ENCODE results near the gene C16orf96. TPM values are rescaled to one million over a fixed set of nuclear protein-coding genes. Genes with fewer than 3 reads are reported as not detected.

C16orf96 gene
- total RNA-seq, 4 donors from 2014 or later: 0.04 to 0.19 (median 0.06) TPM; not detected in 1

- Histone ChIP-seq H3K27ac (no peak overlapping the region), H3K9me3 (no peaks in the 10 kb centered on the region), H3K27me3 (no peaks in the 10 kb centered on the region), H3K36me3 (no peaks in the 10 kb centered on the region), H3K4me1 (peaks cover 0 to 7% (median 0%) of the 10 kb centered on the region in 3 donors), H3K4me3 (no peak overlapping the region)
- 86 to 88% methylated on average over 11 of the region's 13 CpGs for WGBS, 2 donors
- intact Hi-C loops (cut with DNase I): loop anchor here (5.0 kb wide), 1 partner anchor 36 kb away; no protein-coding TSS in a partner anchor
- DNase-seq: no peak
- TF ChIP-seq POLR2A (IDR thresholded peaks at IDR 0.05) (no peak), CTCF (IDR thresholded peaks at IDR 0.05) (no peak)
Measured at GRCh38 chr16:4548124-4548523, 8.0 kb upstream of the C16orf96 start.

- H3K36me3 ChIP-seq: no peaks in the 10 kb centered on the region
- 31 to 41% methylated on average over 3 to 4 of the region's 4 CpGs for WGBS, 2 donors
- DNase-seq: no peak
- H3K27ac ChIP-seq: no peak overlapping the region
- peaks cover 0 to 7% (median 0%) of the 10 kb centered on the region in 3 donors for H3K4me1 ChIP-seq
- intact Hi-C loops (cut with DNase I): no loop called here
- no peak overlapping the region for H3K4me3 ChIP-seq
- peaks cover 0 to 10% (median 0%) of the 10 kb centered on the region in 4 donors for H3K27me3 ChIP-seq
- TF ChIP-seq CTCF (IDR thresholded peaks at IDR 0.05): no peak
- no peak for TF ChIP-seq POLR2A (IDR thresholded peaks at IDR 0.05)
- H3K9me3 ChIP-seq: no peaks in the 10 kb centered on the region
Measured at GRCh38 chr16:4550591-4550990, 5.5 kb upstream of the C16orf96 start.

- TF ChIP-seq POLR2A (IDR thresholded peaks at IDR 0.05) (no peak), CTCF (IDR thresholded peaks at IDR 0.05) (no peak)
- H3K36me3 ChIP-seq: no peaks in the 10 kb centered on the region
- no peak for DNase-seq
- H3K4me3 ChIP-seq: no peak overlapping the region
- WGBS, 2 donors: 43 to 64% methylated on average over 3 of the region's 3 CpGs
- H3K4me1 ChIP-seq: peaks cover 0 to 7% (median 0%) of the 10 kb centered on the region in 3 donors
- H3K9me3 ChIP-seq: no peaks in the 10 kb centered on the region
- intact Hi-C loops (cut with DNase I): no loop called here
- H3K27me3 ChIP-seq: peaks cover 0 to 10% (median 0%) of the 10 kb centered on the region in 4 donors
- no peak overlapping the region for H3K27ac ChIP-seq
Measured at GRCh38 chr16:4552541-4552940, 3.6 kb upstream of the C16orf96 start.

GRCh38 chr16:4556580-4556979 is 440 bp downstream of the C16orf96 start:
- no peak for DNase-seq
- intact Hi-C loops (cut with DNase I): no loop called here
- Histone ChIP-seq H3K9me3 (no peaks in the 10 kb centered on the region), H3K27me3 (peaks cover 0 to 18% (median 0%) of the 10 kb centered on the region in 4 donors), H3K27ac (no peak overlapping the region), H3K36me3 (no peaks in the 10 kb centered on the region), H3K4me3 (no peak overlapping the region), H3K4me1 (no peaks in the 10 kb centered on the region)
- WGBS, 2 donors: 77 to 84% methylated on average over 3 to 8 of the region's 14 CpGs
- TF ChIP-seq CTCF (IDR thresholded peaks at IDR 0.05) (no peak), POLR2A (IDR thresholded peaks at IDR 0.05) (no peak)

- intact Hi-C loops (cut with DNase I): no loop called here
- DNase-seq: no peak
- Histone ChIP-seq H3K27me3 (peaks cover 0 to 18% (median 0%) of the 10 kb centered on the region in 4 donors), H3K4me1 (no peaks in the 10 kb centered on the region), H3K27ac (no peak overlapping the region), H3K9me3 (no peaks in the 10 kb centered on the region), H3K36me3 (no peaks in the 10 kb centered on the region), H3K4me3 (no peak overlapping the region)
- TF ChIP-seq CTCF (IDR thresholded peaks at IDR 0.05) (no peak), POLR2A (IDR thresholded peaks at IDR 0.05) (no peak)
- WGBS, 2 donors: 76 to 81% methylated on average over 5 to 6 of the region's 10 CpGs
Measured at GRCh38 chr16:4557973-4558372, 1.8 kb downstream of the C16orf96 start.
